GM12801 (cell line): ENCODE results near the gene C1QL3.

Experiments
- TF ChIP-seq, protein P1 (sequence below): IDR thresholded peaks from one replicate; pipeline ENCODE4 v1.5.1; 2011; ENCODE audit warnings: control low read depth; ENCODE audit not compliant: insufficient read length; ENCODE audit errors: extremely low read depth

C1QL3 gene

GRCh38 chr10:16472828-16473227 is 48.9 kb downstream of the C1QL3 start:
- TF ChIP-seq, protein P1, sequence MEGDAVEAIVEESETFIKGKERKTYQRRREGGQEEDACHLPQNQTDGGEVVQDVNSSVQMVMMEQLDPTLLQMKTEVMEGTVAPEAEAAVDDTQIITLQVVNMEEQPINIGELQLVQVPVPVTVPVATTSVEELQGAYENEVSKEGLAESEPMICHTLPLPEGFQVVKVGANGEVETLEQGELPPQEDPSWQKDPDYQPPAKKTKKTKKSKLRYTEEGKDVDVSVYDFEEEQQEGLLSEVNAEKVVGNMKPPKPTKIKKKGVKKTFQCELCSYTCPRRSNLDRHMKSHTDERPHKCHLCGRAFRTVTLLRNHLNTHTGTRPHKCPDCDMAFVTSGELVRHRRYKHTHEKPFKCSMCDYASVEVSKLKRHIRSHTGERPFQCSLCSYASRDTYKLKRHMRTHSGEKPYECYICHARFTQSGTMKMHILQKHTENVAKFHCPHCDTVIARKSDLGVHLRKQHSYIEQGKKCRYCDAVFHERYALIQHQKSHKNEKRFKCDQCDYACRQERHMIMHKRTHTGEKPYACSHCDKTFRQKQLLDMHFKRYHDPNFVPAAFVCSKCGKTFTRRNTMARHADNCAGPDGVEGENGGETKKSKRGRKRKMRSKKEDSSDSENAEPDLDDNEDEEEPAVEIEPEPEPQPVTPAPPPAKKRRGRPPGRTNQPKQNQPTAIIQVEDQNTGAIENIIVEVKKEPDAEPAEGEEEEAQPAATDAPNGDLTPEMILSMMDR = no peak

DNA sequence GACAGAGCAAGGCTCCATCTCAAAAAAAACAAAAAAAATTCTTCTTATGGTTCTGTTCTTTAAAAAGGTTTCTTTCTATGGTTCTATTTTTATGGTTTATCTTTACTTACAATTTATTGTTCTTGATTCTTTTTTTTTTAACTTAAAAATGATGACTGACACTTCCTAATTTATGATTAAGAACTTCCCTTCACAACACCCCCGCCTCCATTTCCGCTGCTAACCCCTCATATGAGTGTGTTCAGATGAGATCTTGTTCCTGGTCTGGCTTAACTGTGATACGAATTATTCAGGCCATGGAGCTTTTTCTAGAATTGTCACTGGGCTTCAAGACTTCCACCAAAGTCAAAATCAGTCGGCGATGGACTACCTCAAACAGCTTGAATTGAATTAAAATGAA is 50.9 kb downstream of the C1QL3 start:
- TF ChIP-seq, protein P1 = no peak

- TF ChIP-seq, protein P1 = no peak
Observed at GRCh38 chr10:16466001-16466400, 55.7 kb downstream of the C1QL3 start.
